Vagina (tissue), 2 donors: ENCODE measurements around the gene MTUS2.

ENCODE experiments used
- POLR2A ChIP-seq, 2 donors: fragments of 450-650 bp; IDR thresholded peaks; one replicate each; pipeline ENCODE4 v1.6.1; 2017; ENCODE audit warnings: antibody characterized with exemption in 2 of 2, mild to moderate bottlenecking in 2 of 2, moderate library complexity in 2 of 2
- TF ChIP-seq, protein P1 (sequence below), 3 experiments: fragments of 450-650 bp in 2 of 3; fragments of 200-600 bp in 1 of 3; sonication (generic) in 1 of 3; IDR thresholded peaks; one replicate each; pipeline ENCODE4 v1.5.1; 2017 to 2019; ENCODE audit warnings: antibody characterized with exemption in 3 of 3, mild to moderate bottlenecking in 2 of 3, moderate library complexity in 2 of 3

DNA sequence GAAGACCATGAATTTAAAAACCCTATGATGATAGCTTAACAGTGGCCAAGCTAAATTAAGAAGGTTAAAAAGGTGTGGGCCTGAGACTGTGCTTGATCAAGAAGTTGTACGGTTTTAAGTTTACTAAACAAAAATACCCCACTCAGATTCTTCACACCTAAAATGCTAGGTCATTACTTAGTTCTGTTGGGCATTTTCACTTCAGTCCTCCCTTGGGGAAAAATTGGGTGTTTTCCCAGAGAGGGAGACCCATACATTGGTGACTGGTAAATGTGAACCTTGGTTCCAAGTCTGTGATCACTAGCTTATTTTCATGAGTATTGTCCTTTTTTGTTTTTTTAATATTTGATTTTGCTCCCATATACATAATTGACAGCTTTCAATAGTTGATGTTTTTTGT lies 44.4 kb downstream of the MTUS2 start:
- TF ChIP-seq, protein P1, sequence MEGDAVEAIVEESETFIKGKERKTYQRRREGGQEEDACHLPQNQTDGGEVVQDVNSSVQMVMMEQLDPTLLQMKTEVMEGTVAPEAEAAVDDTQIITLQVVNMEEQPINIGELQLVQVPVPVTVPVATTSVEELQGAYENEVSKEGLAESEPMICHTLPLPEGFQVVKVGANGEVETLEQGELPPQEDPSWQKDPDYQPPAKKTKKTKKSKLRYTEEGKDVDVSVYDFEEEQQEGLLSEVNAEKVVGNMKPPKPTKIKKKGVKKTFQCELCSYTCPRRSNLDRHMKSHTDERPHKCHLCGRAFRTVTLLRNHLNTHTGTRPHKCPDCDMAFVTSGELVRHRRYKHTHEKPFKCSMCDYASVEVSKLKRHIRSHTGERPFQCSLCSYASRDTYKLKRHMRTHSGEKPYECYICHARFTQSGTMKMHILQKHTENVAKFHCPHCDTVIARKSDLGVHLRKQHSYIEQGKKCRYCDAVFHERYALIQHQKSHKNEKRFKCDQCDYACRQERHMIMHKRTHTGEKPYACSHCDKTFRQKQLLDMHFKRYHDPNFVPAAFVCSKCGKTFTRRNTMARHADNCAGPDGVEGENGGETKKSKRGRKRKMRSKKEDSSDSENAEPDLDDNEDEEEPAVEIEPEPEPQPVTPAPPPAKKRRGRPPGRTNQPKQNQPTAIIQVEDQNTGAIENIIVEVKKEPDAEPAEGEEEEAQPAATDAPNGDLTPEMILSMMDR (IDR thresholded peaks at IDR 0.05) = no peak
- no peak for TF ChIP-seq POLR2A (IDR thresholded peaks at IDR 0.05)
